Muscle of leg (tissue), 11 donors: ENCODE results near the gene NUMB. TPM values are rescaled to one million over a fixed set of nuclear protein-coding genes. Genes with fewer than 3 reads are reported as not detected.
A peak's percentile ranks its signal among the peaks of the same experiment; 100 is the strongest.

Experiments
- DNase-seq: peaks from one replicate; pipeline ENCODE4 v3.0.0; 2013
- H3K27ac ChIP-seq: one replicate; pipeline ENCODE4 v1.5.1; 2013; ENCODE audit warnings: mild to moderate bottlenecking, low read length, control low read depth
- H3K27me3 ChIP-seq: one replicate; pipeline ENCODE4 v1.6.1; 2013; ENCODE audit warnings: low read length; ENCODE audit not compliant: control insufficient read depth, insufficient read depth
- H3K36me3 ChIP-seq: one replicate; pipeline ENCODE4 v1.6.1; 2013; ENCODE audit warnings: low read length; ENCODE audit not compliant: control insufficient read depth, insufficient read depth
- H3K4me1 ChIP-seq: one replicate; pipeline ENCODE4 v1.6.1; 2013; ENCODE audit warnings: low read length; ENCODE audit not compliant: control insufficient read depth, insufficient read depth
- H3K4me3 ChIP-seq: one replicate; pipeline ENCODE4 v1.5.1; 2013; ENCODE audit warnings: low read length, control low read depth
- H3K9me3 ChIP-seq: replicated peaks from 2 replicates; pipeline ENCODE4 v1.6.1; 2013; ENCODE audit warnings: low read depth, low read length; ENCODE audit not compliant: control insufficient read depth
- WGBS: methylation state at CpG from one replicate; pipeline ENCODE4 v1.1.5; 2013; ENCODE audit warnings: missing lambda C conversion rate; ENCODE audit not compliant: insufficient coverage; 5-methylcytosine and 5-hydroxymethylcytosine counted together
- polyA plus RNA-seq, 8 donors: library from polyadenylated mRNA; unstranded; fragments of 120-200 nt; gene quantifications; one replicate each; pipeline versions ENCODE4 v1.2.1 to v1.2.3, GENCODE V29; 2013; ENCODE audit warnings: inconsistent platforms in 1 of 8, low replicate concordance in 1 of 8; ENCODE audit not compliant: insufficient read length in 8 of 8, insufficient read depth in 1 of 8
- total RNA-seq: library from RNA; stranded (reverse); fragments of 120-200 nt; gene quantifications from one replicate; pipeline ENCODE4 v1.2.4, GENCODE V29; 2013

Gene NUMB
- total and polyA plus RNA-seq, 9 donors, result 15.1 to 38.7 (median 29.8) TPM

- no peaks in the 10 kb centered on the region for H3K4me1 ChIP-seq
- no peak overlapping the region for H3K27ac ChIP-seq
- H3K9me3 ChIP-seq, result no peaks in the 10 kb centered on the region
- no peak overlapping the region for H3K4me3 ChIP-seq
- no peaks in the 10 kb centered on the region for H3K27me3 ChIP-seq
- 13% methylated on average over 8 of the region's 12 CpGs for WGBS
- peak; percentile 30 for DNase-seq
- H3K36me3 ChIP-seq, result peaks cover 34% of the 10 kb centered on the region
These were observed 174.6 kb downstream of the NUMB start for GRCh38 chr14:73283608-73284379.

GRCh38 chr14:73280903-73281302 lies 177.4 kb downstream of the NUMB start:
- Histone ChIP-seq H3K36me3 (peaks cover 48% of the 10 kb centered on the region), H3K27me3 (no peaks in the 10 kb centered on the region), H3K27ac (no peak overlapping the region), H3K9me3 (no peaks in the 10 kb centered on the region), H3K4me3 (no peak overlapping the region), H3K4me1 (no peaks in the 10 kb centered on the region)
- 100% methylated on average over 1 of the region's 5 CpGs for WGBS
- DNase-seq, result no peak

GRCh38 chr14:73277376-73277775 lies 181.0 kb downstream of the NUMB start:
- peaks cover 38% of the 10 kb centered on the region for H3K36me3 ChIP-seq
- H3K27me3 ChIP-seq, result no peaks in the 10 kb centered on the region
- no peak for DNase-seq
- H3K9me3 ChIP-seq, result no peaks in the 10 kb centered on the region
- no peak overlapping the region for H3K4me3 ChIP-seq
- H3K27ac ChIP-seq, result no peak overlapping the region
- 100% methylated on average over 1 of the region's 2 CpGs for WGBS
- H3K4me1 ChIP-seq, result peaks cover 3% of the 10 kb centered on the region

GRCh38 chr14:73276836-73277235 lies 181.5 kb downstream of the NUMB start:
- peaks cover 33% of the 10 kb centered on the region for H3K36me3 ChIP-seq

GRCh38 chr14:73273799-73274198 lies 184.5 kb downstream of the NUMB start:
- no peak for DNase-seq
- Histone ChIP-seq H3K27ac (no peak overlapping the region), H3K9me3 (no peaks in the 10 kb centered on the region), H3K4me3 (no peak overlapping the region), H3K4me1 (peaks cover 9% of the 10 kb centered on the region), H3K36me3 (peaks cover 24% of the 10 kb centered on the region), H3K27me3 (no peaks in the 10 kb centered on the region)
- WGBS, result 59% methylated on average over 4 of the region's 4 CpGs

More at GRCh38 chr14:73276836-73277235, 181.5 kb downstream of the NUMB start:
- H3K4me1 ChIP-seq, result peaks cover 4% of the 10 kb centered on the region
- DNase-seq, result no peak
- H3K9me3 ChIP-seq, result no peaks in the 10 kb centered on the region
- H3K27me3 ChIP-seq, result no peaks in the 10 kb centered on the region
- no peak overlapping the region for H3K4me3 ChIP-seq
- WGBS, result 88% methylated on average over 2 of the region's 7 CpGs
- H3K27ac ChIP-seq, result no peak overlapping the region

- no peak overlapping the region for H3K4me3 ChIP-seq
- peak; percentile 50 for DNase-seq
- H3K4me1 ChIP-seq, result peaks cover 9% of the 10 kb centered on the region
- H3K9me3 ChIP-seq, result no peaks in the 10 kb centered on the region
- H3K27ac ChIP-seq, result no peak overlapping the region
- peaks cover 21% of the 10 kb centered on the region for H3K36me3 ChIP-seq
- WGBS, result 83% methylated on average over 4 of the region's 6 CpGs
- H3K27me3 ChIP-seq, result no peaks in the 10 kb centered on the region
These were observed 186.0 kb downstream of the NUMB start for GRCh38 chr14:73272393-73272792.

GRCh38 chr14:73269729-73270531 lies 188.4 kb downstream of the NUMB start:
- peak overlapping the region; percentile 34 for H3K4me3 ChIP-seq
- H3K36me3 ChIP-seq, result peaks cover 8% of the 10 kb centered on the region
- peak; percentile 51 for DNase-seq
- no peaks in the 10 kb centered on the region for H3K9me3 ChIP-seq
- peaks cover 9% of the 10 kb centered on the region for H3K4me1 ChIP-seq
- no peaks in the 10 kb centered on the region for H3K27me3 ChIP-seq
- WGBS, result 6% methylated on average over 48 of the region's 48 CpGs
- H3K27ac ChIP-seq, result no peak overlapping the region

- DNase-seq, result no peak
- H3K36me3 ChIP-seq, result no peaks in the 10 kb centered on the region
- H3K27ac ChIP-seq, result no peak overlapping the region
- WGBS, result 96% methylated on average over 6 of the region's 6 CpGs
- H3K9me3 ChIP-seq, result no peaks in the 10 kb centered on the region
- H3K27me3 ChIP-seq, result no peaks in the 10 kb centered on the region
- no peak overlapping the region for H3K4me3 ChIP-seq
- H3K4me1 ChIP-seq, result peaks cover 7% of the 10 kb centered on the region
These were observed 190.9 kb downstream of the NUMB start for GRCh38 chr14:73267474-73267873.

GRCh38 chr14:73266317-73266716 lies 192.0 kb downstream of the NUMB start:
- H3K36me3 ChIP-seq, result no peaks in the 10 kb centered on the region
- H3K4me1 ChIP-seq, result peaks cover 5% of the 10 kb centered on the region
- H3K9me3 ChIP-seq, result no peaks in the 10 kb centered on the region
- 75% methylated on average over 7 of the region's 7 CpGs for WGBS
- H3K27me3 ChIP-seq, result no peaks in the 10 kb centered on the region
- no peak overlapping the region for H3K27ac ChIP-seq
- DNase-seq, result no peak
- no peak overlapping the region for H3K4me3 ChIP-seq

GRCh38 chr14:73265721-73266046 lies 192.7 kb downstream of the NUMB start:
- peaks cover 5% of the 10 kb centered on the region for H3K4me1 ChIP-seq
- no peak for DNase-seq
- H3K4me3 ChIP-seq, result no peak overlapping the region
- H3K36me3 ChIP-seq, result no peaks in the 10 kb centered on the region
- no peaks in the 10 kb centered on the region for H3K9me3 ChIP-seq
- WGBS, result 100% methylated on average over 2 of the region's 3 CpGs
- H3K27ac ChIP-seq, result no peak overlapping the region
- no peaks in the 10 kb centered on the region for H3K27me3 ChIP-seq
